ENCODE data around the gene GLI1.

DNA sequence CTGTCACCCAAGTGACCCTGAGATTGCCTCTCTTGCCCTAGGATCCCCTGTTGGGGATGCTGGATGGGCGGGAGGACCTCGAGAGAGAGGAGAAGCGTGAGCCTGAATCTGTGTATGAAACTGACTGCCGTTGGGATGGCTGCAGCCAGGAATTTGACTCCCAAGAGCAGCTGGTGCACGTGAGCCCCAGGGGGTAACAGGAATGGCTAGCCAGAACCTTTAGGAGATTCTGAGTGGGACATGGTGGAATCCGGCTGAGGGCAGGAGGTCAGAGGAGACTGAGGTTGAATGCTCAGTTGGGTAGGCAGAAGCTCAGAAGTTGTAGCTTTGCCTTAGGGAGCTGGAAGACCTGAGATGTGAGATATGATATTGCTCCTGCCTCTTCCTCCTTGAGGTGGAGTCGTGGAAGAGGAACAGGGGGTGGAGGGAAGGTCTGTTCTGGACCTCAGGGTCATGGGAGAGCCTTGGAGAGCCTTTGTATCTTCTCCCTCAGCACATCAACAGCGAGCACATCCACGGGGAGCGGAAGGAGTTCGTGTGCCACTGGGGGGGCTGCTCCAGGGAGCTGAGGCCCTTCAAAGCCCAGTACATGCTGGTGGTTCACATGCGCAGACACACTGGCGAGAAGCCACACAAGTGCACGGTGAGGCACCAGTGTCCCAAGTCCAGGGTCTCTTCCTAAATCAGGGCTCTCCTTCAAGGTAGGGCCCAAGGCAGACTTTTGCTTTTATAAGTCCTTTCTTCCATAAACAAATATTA lies 6.3 kb downstream of the GLI1 start:
- no peak for TF ChIP-seq EZH2 (IDR thresholded peaks at IDR 0.05; ENCODE audit: low read length, missing control alignments)
- TF ChIP-seq, protein P1, sequence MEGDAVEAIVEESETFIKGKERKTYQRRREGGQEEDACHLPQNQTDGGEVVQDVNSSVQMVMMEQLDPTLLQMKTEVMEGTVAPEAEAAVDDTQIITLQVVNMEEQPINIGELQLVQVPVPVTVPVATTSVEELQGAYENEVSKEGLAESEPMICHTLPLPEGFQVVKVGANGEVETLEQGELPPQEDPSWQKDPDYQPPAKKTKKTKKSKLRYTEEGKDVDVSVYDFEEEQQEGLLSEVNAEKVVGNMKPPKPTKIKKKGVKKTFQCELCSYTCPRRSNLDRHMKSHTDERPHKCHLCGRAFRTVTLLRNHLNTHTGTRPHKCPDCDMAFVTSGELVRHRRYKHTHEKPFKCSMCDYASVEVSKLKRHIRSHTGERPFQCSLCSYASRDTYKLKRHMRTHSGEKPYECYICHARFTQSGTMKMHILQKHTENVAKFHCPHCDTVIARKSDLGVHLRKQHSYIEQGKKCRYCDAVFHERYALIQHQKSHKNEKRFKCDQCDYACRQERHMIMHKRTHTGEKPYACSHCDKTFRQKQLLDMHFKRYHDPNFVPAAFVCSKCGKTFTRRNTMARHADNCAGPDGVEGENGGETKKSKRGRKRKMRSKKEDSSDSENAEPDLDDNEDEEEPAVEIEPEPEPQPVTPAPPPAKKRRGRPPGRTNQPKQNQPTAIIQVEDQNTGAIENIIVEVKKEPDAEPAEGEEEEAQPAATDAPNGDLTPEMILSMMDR (conservative IDR thresholded peaks at IDR 0.05 in 1 of 2, IDR thresholded peaks at IDR 0.05 in 1 of 2; ENCODE audit: low read depth in 1 of 2, low read length in 2 of 2), result no peak

Data from fibroblast of lung (primary cell).